Small intestine (tissue), 7 donors: ENCODE measurements around the gene S100G. TPM values are rescaled to one million over a fixed set of nuclear protein-coding genes. Genes with fewer than 3 reads are reported as not detected.
"Not testable (repeated sequence)": the region's sequence is repeated elsewhere in the genome, so short reads cannot be mapped to it uniquely, and the experiment has no call there.

Experiments used
- DNase-seq, 2 donors: peaks; one replicate each; pipeline versions ENCODE4 v3.0.0 to v3.0.0-alpha.2; 2013
- FAIRE-seq: peaks from 2 replicates; lab custom pipeline; 2012; peaks lifted over from hg19 to GRCh38; lab: Jason Lieb, UNC
- H3K27ac ChIP-seq, 3 donors: one replicate each; pipeline ENCODE4 v1.5.1; 2013; ENCODE audit warnings: low read length in 2 of 3, mild to moderate bottlenecking in 2 of 3, control low read depth in 1 of 3, inconsistent platforms in 1 of 3, low read depth in 1 of 3, moderate library complexity in 1 of 3
- H3K27me3 ChIP-seq, 3 donors: one replicate each; pipeline ENCODE4 v1.6.1; 2013; ENCODE audit warnings: low read length in 3 of 3, inconsistent platforms in 1 of 3; ENCODE audit not compliant: control insufficient read depth in 3 of 3, insufficient read depth in 3 of 3
- H3K36me3 ChIP-seq, 3 donors: one replicate each; pipeline ENCODE4 v1.6.1; 2013; ENCODE audit warnings: low read length in 3 of 3, inconsistent platforms in 1 of 3, low read depth in 1 of 3, mild to moderate bottlenecking in 1 of 3, moderate library complexity in 1 of 3; ENCODE audit not compliant: control insufficient read depth in 3 of 3, insufficient read depth in 2 of 3
- H3K4me1 ChIP-seq, 3 donors: one replicate each; pipeline ENCODE4 v1.6.1; 2013; ENCODE audit warnings: low read length in 2 of 3, inconsistent platforms in 1 of 3, low read depth in 1 of 3, mild to moderate bottlenecking in 1 of 3, moderate library complexity in 1 of 3; ENCODE audit not compliant: control insufficient read depth in 3 of 3, insufficient read depth in 2 of 3
- H3K4me3 ChIP-seq, 3 donors: one replicate each; pipeline ENCODE4 v1.5.1; 2013; ENCODE audit warnings: low read length in 3 of 3, control low read depth in 1 of 3, inconsistent platforms in 1 of 3, low read depth in 1 of 3, mild to moderate bottlenecking in 1 of 3, moderate library complexity in 1 of 3
- H3K9me3 ChIP-seq, 2 donors: one replicate each; pipeline ENCODE4 v1.6.1; 2013; ENCODE audit warnings: low read depth in 1 of 2, low read length in 1 of 2; ENCODE audit not compliant: control insufficient read depth in 2 of 2, insufficient read depth in 1 of 2
- WGBS, 3 donors: extraction: QIAGEN DNeasy Blood & Tissue Kit; methylation state at CpG; one replicate each; pipeline ENCODE4 v1.1.7; 2013; 5-methylcytosine and 5-hydroxymethylcytosine counted together
- polyA plus RNA-seq, 4 donors: library from polyadenylated mRNA; stranded (reverse) in 3 of 4; unstranded in 1 of 4; fragments of 200-250 nt in 3 of 4; fragments of 120-200 nt in 1 of 4; gene quantifications; one replicate each; pipeline versions ENCODE4 v1.2.1 to v1.2.3, GENCODE V29; 2013
- donor health status: healthy with polysubstance abuse.
- donor health status: control.
- donor health status: control.
- donor health status: Bipolar disorder and iron deficiency.
- donor health status: healthy.

The S100G gene
- polyA plus RNA-seq, 4 donors = 1.8 to 295 (median 31.9) TPM

DNA sequence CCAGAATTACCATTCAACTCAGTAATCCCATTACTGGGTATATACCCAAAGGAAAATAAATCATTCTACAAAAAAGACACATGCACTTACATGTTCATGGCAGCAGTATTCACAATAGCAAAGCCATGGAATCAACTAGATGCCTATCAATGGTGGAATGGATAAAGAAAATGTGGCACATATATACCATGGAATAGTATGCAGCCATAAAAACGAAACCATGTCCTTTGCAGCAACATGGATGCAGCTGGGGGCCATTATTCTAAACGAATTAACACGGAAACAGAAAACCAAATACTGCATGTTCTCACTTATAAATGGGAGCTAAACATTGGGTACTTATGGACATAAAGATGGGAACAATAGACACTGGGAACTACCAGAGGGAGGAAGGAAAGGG, 39.3 kb upstream of the S100G start:
- not testable (repeated sequence) for H3K4me1 ChIP-seq, H3K9me3 ChIP-seq, H3K4me3 ChIP-seq, FAIRE-seq, H3K27me3 ChIP-seq, DNase-seq, H3K27ac ChIP-seq
- H3K36me3 ChIP-seq = peaks cover 0 to 26% (median 0%) of the 10 kb centered on the region in 3 donors
- WGBS, 3 donors = 87 to 97% (median 90%) methylated on average over 3 of the region's 3 CpGs

DNA sequence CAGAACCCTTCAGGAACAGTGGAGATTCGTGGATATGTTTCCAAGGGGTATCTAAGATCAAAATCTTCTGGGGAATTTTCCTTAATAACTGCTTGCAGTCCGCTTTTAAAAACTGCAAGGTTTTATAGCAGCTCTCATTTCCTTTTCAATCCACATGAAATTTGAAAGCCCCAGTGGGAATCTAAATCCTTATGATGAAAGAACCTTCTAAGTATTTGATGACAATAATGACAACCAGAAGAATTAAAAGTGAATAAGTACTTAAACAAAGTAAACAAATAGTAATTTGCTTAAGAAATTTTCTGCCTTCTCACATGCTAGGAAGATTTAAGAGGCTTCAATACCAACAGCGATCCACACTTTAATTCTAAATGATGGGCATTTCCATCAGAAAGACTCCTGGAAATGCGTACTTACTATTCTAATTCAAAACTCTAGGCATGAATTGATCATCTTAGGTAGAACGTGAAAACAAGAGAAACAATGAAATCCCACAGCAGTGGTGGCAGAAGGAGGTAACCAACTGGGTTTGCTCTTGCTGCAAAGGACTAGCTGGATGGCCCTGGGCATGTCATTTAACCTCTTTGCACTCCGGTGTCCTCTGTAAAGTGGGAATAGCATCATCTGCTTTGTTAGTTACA, 37.6 kb upstream of the S100G start:
- H3K4me3 ChIP-seq = no peak overlapping the region
- peaks cover 0 to 28% (median 0%) of the 10 kb centered on the region in 3 donors for H3K36me3 ChIP-seq
- H3K4me1 ChIP-seq = no peaks in the 10 kb centered on the region
- WGBS, 3 donors = 85 to 91% (median 89%) methylated on average over 6 of the region's 6 CpGs
- DNase-seq (no peak), FAIRE-seq (no peak)
- no peaks in the 10 kb centered on the region for H3K27me3 ChIP-seq
- no peak overlapping the region for H3K27ac ChIP-seq
- H3K9me3 ChIP-seq = no peaks in the 10 kb centered on the region

DNA sequence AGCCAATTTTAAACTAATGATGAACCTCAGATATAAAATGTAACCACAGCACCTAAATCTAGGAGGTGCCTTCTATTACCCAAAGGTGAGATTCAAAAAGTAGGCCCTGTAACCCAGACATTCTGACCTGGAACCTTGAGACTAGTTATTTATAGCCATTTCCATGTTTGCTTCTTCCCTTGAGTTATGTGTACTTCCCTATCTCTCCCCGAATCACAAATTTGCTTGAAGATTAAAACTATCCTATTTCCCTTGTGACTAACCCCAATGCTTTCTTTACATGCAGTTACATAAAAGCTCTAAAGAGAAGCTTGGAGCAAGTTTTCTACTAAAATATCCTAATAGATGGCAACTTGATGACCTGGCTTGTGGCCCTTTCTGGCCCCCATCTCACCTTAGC, 32.6 kb upstream of the S100G start:
- Histone ChIP-seq H3K27me3 (peaks cover 0 to 2% (median 0%) of the 10 kb centered on the region in 3 donors), H3K27ac (no peak overlapping the region), H3K4me1 (no peaks in the 10 kb centered on the region), H3K4me3 (no peak overlapping the region), H3K9me3 (no peaks in the 10 kb centered on the region), H3K36me3 (peaks cover 0 to 21% (median 0%) of the 10 kb centered on the region in 3 donors)
- no peak for DNase-seq
- no peak for FAIRE-seq
- 58 to 100% (median 96%) methylated on average over 1 of the region's 1 CpG for WGBS, 3 donors

DNA sequence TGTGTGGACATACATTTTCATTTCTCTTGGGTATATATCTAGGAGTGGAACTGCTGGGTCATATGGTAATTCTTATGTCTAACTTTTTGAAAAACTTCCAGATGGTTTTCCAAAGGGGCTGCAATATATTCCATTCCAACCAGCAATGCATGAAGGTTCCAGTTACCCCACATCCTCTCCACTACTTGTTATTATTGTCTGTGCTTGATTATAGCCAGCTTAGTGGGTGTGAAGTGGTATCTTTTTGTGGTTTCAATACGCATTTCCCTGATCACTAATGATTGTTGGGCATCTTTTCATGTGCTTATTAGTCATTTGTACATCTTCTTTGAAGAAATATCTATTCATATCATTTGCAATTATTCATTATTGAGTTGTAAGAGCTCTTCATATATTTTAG, 31.5 kb upstream of the S100G start:
- no peak for DNase-seq
- 75 to 95% (median 94%) methylated on average over 1 of the region's 1 CpG for whole genome bisulfite sequencing, 3 donors
- peaks cover 0 to 2% (median 0%) of the 10 kb centered on the region in 3 donors for H3K27me3 ChIP-seq
- no peaks in the 10 kb centered on the region for H3K4me1 ChIP-seq
- H3K27ac ChIP-seq = no peak overlapping the region
- H3K4me3 ChIP-seq = no peak overlapping the region
- no peak for FAIRE-seq
- no peaks in the 10 kb centered on the region for H3K9me3 ChIP-seq
- peaks cover 0 to 20% (median 0%) of the 10 kb centered on the region in 3 donors for H3K36me3 ChIP-seq

DNA sequence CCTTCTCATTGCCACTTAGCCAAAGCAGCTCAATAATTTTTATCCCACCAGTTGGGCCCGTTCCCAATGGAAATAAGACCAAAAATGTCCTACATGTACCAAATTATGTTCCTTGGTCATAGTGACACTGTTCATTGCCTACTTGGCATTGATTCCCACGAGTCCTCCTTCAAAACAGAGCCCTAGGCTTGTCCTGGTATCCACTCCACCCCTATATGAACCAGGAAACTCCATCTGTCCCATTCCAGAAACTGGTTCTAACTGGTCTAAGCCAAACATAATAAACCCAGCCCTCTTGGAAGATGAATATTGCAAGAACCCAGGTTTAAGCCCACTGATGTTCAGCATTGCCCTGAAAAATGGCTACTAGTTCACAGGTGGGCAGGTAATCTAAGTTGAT, 30.9 kb upstream of the S100G start:
- peaks cover 0 to 15% (median 0%) of the 10 kb centered on the region in 3 donors for H3K36me3 ChIP-seq
- H3K27me3 ChIP-seq = peaks cover 0 to 2% (median 0%) of the 10 kb centered on the region in 3 donors
- H3K4me3 ChIP-seq = no peak overlapping the region
- 80 to 95% (median 89%) methylated on average over 2 of the region's 2 CpGs for WGBS, 3 donors
- FAIRE-seq (no peak), DNase-seq (no peak)
- no peaks in the 10 kb centered on the region for H3K9me3 ChIP-seq
- H3K27ac ChIP-seq = no peak overlapping the region
- no peaks in the 10 kb centered on the region for H3K4me1 ChIP-seq

DNA sequence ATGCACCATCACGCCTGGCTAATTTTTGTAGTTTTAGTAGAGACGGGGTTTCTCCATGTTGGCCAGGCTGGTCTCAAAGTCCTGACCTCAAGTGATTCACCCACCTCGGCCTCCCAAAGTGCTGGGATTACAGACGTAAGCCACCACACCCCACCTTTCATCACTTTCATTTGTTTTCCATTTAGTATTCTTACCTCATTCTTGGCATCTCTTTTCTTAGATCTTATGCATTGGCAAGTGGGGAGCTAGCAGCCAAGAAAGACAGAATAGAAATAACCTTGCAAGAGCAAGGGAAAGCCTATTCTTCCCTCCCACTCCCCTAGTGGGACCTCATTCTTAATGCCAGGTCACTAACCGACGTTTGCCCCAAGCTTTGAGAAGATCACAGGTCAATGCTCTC, 21.4 kb upstream of the S100G start:
- not testable (repeated sequence) for DNase-seq, H3K4me1 ChIP-seq, H3K27me3 ChIP-seq, FAIRE-seq, H3K9me3 ChIP-seq, H3K27ac ChIP-seq, H3K4me3 ChIP-seq
- H3K36me3 ChIP-seq = peaks cover 0 to 15% (median 0%) of the 10 kb centered on the region in 3 donors
- WGBS, 3 donors = 77 to 89% (median 87%) methylated on average over 6 of the region's 6 CpGs

DNA sequence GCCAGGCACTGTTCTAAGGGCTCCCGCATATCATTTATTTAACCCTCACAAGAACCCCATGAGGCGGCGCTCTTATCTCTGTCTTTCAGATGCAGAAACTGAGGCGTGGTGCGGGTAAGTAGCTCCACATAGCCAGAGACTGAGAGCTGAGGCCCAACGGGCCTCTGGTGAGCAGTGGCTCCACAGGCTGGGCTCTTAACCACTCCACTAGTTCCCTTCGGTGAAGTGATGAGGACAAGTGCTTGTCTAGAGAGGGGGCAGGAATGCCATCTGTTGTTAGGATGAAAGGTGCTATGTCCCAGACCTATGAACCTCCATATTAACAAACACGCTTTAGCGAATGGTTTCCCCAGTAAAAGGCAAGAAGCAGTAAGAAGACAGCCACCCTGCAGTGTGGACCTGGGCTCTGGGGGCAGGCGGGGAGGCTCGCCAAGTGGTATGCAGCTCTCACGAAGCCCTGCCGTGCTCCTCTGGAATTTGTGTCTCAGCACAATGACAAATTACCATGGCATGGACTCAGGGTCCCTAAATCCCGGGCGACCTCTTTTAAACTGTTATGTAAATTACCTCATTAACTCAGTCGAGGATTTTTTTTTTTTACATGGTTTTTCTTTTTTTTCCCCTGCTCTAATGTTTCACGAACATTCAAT, 20.9 kb upstream of the S100G start:
- no peak overlapping the region for H3K4me3 ChIP-seq
- FAIRE-seq (no peak), DNase-seq (no peak)
- peaks cover 0 to 15% (median 0%) of the 10 kb centered on the region in 3 donors for H3K36me3 ChIP-seq
- peaks cover 0 to 4% (median 0%) of the 10 kb centered on the region in 3 donors for H3K27me3 ChIP-seq
- 59 to 79% (median 71%) methylated on average over 17 of the region's 17 CpGs for WGBS, 3 donors
- no peak overlapping the region for H3K27ac ChIP-seq
- H3K9me3 ChIP-seq = no peaks in the 10 kb centered on the region
- peaks cover 0 to 8% (median 0%) of the 10 kb centered on the region in 3 donors for H3K4me1 ChIP-seq

DNA sequence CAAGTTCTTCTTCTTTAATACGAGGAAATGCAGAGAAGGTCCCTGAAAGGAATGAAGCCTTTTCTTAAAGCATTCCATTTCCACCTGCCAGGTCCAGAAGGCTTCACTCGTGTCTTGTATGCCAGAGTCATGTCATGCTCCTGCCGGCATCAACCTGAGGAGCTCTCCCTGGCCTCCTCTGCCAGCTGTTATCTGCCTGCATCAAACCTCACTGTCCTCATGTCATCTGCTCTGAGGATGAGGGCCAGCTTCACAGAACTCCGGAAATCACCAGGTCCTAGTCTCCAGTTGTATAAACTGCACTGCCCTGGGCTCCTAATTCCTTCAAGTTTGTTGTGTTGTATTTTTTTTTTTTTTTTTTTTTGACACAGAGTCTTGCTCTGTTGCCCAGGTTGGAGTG, 20.0 kb upstream of the S100G start:
- no peak for FAIRE-seq
- 47 to 74% (median 62%) methylated on average over 4 of the region's 4 CpGs for WGBS, 3 donors
- no peaks in the 10 kb centered on the region for H3K9me3 ChIP-seq
- H3K4me1 ChIP-seq = peaks cover 0 to 8% (median 0%) of the 10 kb centered on the region in 3 donors
- no peak overlapping the region for H3K4me3 ChIP-seq
- no peak for DNase-seq
- peaks cover 0 to 17% (median 0%) of the 10 kb centered on the region in 3 donors for H3K36me3 ChIP-seq
- peak overlapping the region in 1 of 3 donors; percentile 18 for H3K27ac ChIP-seq
- H3K27me3 ChIP-seq = peaks cover 0 to 4% (median 0%) of the 10 kb centered on the region in 3 donors
